ENCODE data around the gene ZNF674.
A peak's percentile ranks its signal among the peaks of the same experiment; 100 is the strongest.

Gene ZNF674

DNA sequence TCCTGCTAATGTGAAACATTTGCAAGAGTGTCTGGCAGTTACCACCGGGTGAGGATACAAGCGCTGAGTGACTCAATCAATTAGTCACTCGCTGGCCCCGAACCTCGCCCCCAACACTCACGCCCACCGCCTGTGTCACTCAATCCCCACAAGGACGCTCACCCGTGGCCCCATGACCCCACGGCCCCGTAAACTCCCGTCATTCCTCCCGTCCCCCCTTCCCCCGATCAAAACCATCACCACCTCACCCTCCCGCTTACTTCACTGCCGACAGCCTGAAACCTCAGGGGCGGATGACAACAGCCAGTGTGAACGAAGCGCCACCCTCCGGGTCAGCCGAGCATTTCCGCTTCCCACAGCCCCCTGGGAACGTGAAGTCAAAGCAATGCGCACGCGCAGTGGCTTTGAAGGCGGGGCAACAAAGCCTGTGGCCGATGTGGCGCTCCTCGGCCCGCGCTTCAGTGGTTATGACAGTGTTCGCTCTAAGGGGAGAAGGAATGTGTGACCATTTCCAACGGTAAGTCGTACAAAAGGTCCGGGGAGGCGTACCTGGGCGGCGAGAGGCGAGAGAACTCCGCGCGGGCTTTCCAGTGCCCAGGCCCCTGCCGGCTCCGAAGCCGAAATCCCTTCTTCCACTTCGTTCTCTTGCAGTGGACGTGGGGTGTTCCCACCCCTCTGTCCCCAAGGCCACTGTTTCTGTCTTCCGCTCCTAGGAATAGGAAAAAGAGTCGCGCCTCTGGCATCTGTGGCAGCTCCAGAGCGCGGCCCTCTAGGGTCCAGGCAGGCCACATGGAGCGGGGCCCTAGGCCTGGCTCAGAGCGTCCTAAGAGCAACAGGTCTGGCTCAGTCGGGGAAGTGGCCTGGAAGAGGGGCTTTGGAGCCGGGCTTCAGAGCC, at the start of gene ZNF674:
ZNF674 (minus strand) TSS at position 311 of the 895 bp plus-strand sequence. CDS start 3,334 bp downstream, outside the sequence.
- DNase-seq (ENCODE audit: low read depth in 2 of 2) = peak; percentile 85 to 88

DNA sequence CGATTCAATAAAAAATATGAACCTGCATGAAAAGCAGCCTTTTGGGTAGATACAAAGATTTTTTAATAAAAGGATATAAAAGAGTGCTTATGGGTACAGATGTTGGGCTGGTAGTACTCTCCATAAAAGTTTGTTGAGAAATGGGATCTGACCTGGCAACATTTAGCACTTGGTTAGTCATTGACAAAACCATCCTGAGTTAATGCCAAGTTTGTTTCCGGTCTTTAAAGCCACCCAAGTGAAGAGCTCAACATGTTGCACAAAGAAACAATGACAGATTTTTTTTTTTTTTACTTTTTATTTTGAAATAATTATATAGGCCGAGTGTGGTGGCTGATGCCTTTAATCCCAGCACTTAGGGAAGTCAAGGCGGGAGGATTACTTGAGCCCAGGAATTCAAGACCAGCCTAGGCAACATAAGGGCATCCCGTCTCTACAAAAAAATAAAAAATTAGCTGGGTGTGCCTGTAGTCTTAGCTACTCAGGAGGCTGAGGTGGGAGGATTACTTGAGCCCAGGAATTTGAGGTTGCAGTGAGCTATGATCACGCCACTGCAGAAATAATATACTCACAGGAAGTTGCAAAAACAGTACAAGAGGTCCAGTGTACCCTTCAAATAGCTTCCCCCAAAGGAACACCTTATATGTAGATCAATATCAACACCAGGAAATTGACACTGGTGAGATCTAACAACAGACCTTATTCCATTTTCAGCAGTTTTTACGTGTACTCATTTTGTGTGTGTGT, 44.9 kb upstream of the ZNF674 start:
- DNase-seq (ENCODE audit: low read depth in 2 of 2) = no peak

DNA sequence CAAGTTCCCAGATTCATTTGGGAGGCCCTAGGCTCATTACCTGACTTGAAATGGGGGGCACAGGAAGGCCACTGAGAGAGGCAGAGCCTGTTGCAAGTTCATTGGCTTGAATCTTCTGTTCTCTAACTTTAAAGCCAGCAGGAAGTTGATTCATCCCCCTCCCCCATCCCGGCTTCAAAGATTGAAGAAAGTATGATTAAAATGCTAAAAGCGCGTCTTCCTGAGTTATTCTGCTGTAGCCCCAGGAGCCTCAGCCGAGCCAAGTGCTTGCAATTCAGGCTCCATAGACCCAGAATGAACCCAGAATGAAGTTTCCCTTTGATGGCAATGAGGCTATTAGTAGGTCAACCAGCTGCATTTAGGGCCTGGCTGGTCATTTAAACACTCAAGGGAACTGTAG, 43.0 kb upstream of the ZNF674 start:
- DNase-seq (ENCODE audit: low read depth in 2 of 2) = no peak

DNA sequence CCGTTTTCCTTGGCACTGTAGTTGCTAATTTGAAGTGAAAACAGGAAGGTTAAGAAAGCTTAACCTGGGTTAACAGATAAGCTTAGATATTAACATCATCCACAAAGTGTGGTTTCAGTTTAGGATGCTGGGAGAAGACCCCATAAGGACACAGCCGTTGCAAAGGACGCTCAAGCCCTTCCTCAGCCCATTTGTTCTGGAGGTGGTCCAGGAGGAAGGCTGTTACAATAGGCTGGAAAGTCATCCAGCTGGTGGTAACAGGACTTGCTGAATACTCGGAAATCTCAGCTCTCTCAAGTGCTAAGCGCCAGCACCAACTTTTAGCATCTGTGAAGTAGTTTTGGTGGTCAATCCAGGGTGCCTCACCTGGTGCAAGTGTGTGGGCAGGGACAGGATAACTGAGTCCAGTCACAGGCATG, 42.5 kb upstream of the ZNF674 start:
- DNase-seq (ENCODE audit: low read depth in 2 of 2) = no peak

DNA sequence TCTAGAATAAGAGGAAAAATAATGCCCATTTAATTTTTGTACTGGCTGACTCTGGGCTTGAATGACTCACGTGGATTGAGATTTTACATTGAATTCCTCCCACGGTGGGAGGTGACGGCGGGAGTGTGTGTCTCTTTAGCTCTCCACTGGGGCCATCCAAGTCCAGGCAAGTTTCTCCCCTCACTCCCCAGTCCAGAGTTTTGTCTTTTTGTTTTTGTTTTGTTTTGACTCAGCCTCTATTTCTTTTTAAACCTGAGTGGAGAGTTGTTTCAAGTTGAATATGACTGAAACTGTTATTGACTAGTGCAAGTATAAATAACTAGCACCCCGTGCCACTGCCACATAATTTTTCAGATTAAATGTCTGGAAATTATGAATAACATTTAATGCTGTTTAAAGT, 41.9 kb upstream of the ZNF674 start:
- DNase-seq (ENCODE audit: low read depth in 2 of 2) = no peak

DNA sequence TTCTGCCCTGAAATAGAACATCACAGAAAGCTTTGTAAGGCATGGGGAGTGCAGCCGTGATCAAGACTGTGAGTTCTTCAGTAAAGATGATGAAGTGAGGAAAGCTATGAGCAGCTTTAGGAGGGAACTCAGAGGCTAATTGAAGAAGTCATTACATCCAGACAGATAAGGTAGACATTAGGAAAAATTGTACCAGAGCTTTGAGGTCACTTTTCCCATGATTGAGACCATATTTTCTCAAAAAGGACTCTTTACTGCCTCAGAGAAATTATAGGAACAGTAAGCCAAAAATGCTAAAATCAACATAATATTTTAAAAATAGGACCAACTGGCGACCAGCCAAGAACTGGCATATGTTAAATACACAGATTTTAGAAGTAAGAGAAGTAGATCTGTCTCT, 39.5 kb upstream of the ZNF674 start:
- no peak for DNase-seq (ENCODE audit: low read depth in 2 of 2)

DNA sequence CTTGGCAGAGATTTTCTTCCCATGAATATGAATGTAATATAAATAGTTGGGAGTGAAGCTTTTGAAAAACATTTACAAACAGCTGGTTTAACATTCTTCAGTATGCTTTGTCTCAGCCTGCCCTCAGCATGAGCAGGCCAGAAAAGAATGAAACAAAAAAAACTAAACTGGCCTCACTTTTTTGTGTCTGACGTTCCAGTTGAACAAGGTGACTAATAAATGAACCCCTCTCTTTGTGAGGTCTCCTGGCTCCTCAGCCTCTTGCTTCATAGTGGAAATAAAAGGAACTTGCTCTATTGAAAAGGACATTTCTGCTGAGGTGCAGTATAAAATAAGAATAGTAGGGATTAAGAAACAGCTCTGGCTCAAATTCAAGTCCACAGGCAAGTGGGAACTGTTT, 37.7 kb upstream of the ZNF674 start:
- DNase-seq (ENCODE audit: low read depth in 2 of 2) = no peak

DNA sequence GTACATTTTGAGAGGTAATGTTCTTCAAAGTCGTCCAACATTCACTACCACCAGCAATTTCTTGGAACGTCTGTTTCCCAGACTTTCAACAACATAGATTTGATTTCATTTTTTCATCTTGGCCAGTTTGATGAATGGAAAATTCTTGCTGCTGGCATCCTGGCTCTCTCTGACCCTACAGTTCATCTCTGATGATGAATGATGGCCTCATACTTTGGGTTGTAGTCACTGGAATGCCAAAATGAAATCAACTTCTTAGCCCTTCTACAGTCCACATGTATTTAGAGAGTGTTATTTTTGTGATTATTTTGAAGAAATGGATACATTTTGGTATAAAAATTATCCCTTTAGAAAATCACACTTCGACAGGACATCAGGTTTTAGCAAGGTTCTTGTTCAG, 37.1 kb upstream of the ZNF674 start:
- DNase-seq (ENCODE audit: low read depth in 2 of 2) = no peak

DNA sequence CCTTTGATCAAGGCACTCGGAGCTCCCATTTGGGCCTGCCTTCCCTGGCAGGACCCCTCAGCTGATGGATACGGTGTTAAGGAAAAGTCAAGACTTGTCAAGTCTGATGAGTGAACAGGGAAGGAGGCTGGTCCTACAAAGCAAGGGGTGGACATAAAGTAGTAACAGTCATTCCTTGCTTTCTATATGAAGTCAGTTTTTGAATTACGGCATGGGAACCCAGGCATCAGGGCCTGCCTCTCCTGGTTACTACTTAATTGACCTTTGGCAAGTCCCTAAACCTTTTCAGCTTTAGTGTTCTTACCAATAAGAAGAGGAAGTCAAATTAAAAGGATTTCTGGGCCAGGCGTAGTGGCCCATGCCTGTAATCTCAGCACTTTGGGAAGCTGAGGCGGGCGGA, 35.4 kb upstream of the ZNF674 start:
- no peak for DNase-seq (ENCODE audit: low read depth in 2 of 2)

DNA sequence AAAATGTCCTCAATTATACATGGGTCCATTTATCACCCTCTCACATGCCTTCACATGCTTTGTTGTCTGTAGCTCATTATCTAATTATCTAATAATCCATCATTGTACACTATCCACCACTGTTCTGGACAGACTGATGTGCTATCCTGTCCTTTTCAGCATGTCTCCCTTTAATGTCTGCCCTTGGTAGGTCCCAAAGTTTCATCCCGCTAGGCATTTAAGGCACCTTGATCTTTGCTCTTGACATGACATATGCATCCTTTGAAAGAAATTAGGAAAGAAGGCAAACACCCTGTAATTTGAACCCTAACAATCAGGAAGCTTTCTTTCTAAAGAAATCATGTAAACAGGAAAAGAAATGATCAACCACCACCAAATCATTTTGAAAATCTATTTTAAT, 34.0 kb upstream of the ZNF674 start:
- DNase-seq (ENCODE audit: low read depth in 2 of 2) = no peak

DNA sequence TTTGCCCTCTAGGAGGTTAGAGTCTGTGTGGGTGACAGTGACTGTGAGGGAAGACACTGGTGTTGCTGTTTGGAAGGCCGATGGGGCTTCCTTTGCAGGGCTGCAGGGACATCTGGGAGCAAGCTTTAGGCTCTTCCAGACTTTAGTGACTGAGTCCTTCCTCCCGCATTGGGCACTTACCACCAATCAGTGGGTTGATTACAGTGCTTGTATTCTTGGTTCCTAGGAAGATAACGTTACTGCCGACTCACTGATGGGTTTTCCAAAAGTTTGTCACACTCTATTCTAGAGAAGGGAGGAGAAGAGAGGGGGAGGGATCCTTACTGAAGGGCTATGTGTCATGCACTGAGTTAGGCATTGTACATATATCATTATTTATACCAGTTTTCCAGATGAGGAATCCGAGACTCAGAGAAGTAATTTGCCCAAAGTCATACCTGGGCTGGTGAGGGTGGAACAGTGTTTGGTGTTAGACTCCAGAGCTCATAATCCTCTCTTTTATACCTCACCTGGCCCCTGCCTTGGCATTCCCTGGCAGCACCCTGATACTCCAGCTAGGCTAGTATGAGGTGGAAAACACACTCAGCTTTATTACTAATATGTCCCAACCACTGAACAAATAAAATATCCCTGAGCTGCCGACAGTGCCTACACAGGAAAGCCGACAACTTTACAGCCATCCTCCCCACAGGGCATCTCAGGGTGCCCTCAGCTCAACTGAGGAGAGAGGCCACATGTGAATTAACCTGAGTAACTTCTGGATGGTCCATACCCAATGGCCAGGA, 32.2 kb upstream of the ZNF674 start:
- DNase-seq (ENCODE audit: low read depth in 2 of 2) = no peak

DNA sequence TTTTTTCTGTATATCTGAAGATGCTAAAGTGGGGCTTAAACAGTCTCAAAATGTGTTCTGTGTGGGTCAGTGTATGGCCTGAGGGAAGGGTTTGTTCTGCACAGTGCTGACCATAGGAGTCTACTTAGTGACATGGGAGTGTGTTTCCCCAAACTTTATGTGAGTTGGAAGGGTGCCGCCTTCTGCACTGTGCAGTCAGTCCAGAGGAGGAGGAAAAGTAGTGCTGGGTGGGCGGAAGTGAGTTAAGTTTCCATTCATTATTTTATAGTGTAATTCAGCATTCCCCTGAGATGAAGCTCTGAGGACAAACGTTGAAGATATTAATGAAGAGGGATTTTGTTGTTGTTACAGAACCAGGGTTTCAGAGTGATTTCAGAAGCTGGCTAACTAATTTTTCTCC, 31.2 kb upstream of the ZNF674 start:
- DNase-seq (ENCODE audit: low read depth in 2 of 2) = no peak

DNA sequence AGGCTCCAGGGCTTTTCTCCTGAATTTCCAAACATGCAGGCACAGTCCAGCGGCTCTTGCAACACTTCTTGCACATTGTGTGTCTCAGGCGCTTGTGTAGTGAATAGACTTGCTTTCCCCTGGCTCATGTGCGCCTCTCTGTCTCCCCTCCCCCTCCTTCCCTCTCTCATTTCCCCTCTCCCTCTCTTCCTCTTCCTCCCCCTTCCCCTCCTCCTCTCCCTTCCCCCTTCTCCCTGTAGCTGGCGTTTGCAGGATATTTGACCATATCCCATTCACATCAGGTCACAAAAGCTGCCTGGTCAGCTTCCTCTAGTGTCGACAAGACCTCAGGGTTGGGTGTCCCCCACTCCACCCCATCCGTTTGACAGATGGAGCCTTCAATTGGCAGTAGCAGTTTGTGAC, 30.8 kb upstream of the ZNF674 start:
- no peak for DNase-seq (ENCODE audit: low read depth in 2 of 2)

DNA sequence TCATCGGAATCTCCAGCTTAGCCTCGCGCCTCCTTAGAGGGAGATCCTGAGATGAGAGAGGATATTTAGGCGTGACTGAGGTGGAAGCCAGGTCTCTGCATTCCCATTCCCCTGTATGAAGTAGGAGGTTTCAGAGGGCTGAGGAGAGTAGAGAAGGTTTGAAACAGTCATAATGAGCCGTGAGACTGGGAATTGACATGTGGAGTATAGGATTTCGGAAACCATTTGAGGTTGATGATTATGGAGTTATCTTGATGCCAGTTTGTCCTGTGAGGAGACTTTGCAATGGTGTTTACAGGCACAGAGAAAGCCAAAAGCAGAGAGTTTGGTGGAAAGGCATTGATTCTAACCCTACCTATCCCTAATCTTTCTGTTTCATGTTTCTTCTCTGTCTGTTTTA, 30.4 kb upstream of the ZNF674 start:
- DNase-seq (ENCODE audit: low read depth in 2 of 2) = no peak

DNA sequence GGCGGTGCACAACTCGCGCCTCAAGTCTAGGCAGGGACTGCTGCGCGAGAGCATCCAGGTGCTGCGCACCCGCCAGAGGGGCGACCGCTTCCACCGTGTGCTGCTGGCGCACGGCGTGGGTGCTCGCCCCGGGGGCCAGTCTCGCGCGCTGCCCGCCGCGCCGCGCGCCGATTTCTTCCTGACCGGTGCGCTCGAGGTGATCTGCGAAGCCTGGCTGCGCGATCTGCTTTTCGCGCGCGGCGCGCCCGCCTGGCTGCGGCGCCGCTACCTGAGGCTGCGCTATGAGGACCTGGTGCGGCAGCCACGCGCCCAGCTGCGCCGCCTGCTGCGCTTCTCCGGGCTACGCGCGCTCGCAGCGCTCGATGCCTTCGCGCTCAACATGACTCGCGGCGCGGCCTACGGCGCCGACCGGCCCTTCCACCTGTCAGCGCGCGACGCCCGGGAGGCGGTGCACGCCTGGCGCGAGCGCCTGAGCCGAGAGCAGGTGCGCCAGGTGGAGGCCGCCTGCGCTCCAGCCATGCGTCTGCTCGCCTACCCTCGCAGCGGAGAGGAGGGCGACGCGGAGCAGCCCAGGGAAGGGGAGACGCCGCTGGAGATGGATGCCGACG, 29.7 kb upstream of the ZNF674 start:
- peak in 1 of 2 donors; percentile 17 for DNase-seq (ENCODE audit: low read depth in 2 of 2)

DNA sequence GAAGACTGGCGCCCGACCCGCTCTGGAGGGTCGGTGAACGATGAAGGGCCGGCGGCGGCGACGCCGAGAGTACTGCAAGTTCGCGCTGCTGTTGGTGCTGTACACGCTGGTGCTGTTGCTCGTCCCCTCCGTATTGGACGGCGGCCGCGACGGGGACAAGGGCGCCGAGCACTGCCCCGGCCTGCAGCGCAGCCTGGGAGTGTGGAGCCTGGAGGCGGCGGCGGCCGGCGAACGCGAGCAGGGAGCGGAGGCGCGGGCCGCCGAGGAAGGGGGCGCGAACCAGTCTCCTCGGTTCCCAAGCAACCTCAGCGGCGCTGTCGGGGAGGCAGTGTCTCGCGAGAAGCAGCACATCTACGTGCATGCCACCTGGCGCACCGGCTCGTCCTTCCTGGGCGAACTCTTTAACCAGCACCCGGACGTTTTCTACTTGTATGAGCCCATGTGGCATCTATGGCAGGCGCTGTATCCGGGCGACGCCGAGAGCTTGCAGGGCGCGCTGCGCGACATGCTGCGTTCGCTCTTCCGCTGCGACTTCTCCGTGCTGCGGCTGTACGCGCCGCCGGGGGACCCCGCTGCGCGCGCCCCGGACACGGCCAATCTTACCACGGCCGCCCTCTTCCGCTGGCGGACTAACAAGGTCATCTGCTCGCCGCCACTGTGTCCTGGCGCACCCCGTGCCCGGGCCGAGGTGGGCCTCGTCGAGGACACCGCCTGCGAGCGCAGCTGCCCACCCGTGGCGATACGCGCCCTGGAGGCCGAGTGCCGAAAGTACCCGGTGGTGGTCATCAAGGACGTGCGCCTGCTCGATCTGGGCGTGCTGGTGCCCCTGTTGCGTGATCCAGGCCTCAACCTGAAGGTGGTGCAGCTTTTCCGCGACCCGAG, 28.9 kb upstream of the ZNF674 start:
- DNase-seq (ENCODE audit: low read depth in 2 of 2) = peak in 1 of 2 donors; percentile 31

DNA sequence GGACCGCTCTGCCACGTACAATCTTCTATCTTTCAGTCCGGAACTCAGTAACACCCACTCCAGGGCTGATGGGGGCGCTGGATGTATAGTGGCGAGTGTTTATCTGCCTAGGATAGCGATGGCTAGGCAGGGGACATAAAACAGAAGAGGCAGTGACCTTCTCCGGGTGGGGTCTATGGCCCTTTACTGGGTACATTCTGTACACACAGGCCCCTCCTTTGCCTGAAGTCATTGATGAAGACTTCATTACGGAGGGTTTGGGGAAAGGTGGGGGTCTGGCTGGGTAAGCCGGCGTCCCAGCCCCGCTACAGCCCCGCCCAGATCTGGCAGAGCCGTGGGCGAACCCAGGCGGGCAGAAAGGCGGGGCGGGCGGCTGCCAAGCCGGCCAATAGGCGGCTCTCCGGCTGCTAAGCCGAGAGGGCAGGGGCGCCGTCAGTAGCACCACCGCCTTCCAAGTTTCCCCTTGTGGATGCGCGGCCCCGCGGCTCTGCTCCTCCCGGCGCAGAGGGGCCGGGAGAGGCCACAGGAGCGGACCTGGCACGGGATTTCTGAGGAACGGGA, 28.2 kb upstream of the ZNF674 start, which contains the start of gene CHST7:
CHST7 (plus strand) TSS at position 435 of the 561 bp plus-strand sequence. CDS start 167 bp downstream, outside the sequence.
- DNase-seq (ENCODE audit: low read depth in 2 of 2) = peak in 1 of 2 donors; percentile 48

DNA sequence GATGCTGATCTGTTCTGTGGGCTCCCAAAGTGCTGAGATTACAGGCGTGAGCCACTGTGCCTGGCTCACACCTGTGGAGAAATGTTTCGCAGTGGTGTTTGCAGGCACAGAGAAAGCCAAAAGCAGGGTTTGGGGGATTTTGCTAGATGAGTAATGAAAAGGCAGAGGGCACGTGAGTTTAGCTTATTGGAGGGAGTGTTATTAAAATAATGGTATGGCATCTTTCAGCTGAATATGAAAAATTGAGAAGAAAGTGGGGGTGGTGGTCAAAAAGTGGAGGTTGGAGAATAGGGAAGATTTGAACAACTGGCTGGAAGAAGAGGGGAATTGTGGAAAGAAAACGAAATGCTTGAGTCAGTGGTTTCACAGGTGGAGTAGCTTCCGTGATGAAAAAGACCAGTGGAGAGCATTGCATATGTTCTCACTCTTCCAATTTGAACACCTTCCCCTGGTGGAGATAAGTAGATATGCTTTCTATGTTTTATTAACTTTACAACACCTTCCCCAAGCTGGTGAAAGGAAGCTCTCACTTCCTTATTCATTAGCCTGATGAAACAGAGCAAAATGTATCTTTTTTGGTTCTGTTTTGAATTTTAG, 27.2 kb upstream of the ZNF674 start:
- DNase-seq (ENCODE audit: low read depth in 2 of 2) = peak in 1 of 2 donors; percentile 26

DNA sequence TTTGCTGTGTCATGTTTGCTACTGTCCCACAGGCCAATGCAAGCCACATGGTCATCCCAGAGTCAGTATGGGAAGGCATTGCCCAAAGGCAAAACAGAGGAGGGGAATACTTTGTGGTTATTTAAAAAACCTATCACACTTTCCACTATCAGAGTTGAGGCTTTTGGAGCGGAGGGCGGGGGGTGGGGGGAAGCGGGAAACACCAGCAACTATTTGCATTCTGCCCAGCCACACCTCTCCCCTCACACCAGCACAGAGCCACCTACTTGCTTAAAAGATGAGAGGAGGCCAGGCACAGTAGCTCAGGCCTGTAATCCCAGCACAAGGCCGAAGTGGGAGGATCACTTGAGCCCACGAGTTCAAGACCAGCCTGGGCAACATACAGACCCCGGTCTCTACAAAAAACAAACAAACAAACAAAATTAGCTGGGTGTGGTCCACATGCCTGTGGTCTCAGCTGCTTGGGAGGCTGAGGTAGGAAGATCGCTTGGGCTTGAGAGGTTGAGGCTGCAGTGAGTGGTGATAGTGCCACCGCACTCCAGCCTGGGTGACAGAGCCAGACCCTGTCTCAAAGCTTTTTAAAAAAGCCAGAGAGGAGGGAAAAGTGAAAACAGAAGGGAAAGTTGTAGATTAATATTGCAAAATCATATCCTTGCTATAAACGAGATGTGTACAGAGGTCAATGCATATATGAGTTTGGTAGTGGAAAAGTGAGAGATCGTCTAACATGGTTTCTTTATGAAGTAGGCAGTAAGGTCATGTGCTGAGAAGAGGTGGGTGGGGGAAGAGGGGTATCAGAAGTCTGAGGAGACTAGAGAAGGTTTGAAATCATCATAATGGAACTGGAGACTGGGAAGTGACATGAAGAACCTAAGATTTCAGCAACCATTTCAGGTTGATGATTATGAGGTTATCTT, 26.5 kb upstream of the ZNF674 start:
- no peak for DNase-seq (ENCODE audit: low read depth in 2 of 2)
